ENCODE measurements around the gene RABGGTB.

DNA sequence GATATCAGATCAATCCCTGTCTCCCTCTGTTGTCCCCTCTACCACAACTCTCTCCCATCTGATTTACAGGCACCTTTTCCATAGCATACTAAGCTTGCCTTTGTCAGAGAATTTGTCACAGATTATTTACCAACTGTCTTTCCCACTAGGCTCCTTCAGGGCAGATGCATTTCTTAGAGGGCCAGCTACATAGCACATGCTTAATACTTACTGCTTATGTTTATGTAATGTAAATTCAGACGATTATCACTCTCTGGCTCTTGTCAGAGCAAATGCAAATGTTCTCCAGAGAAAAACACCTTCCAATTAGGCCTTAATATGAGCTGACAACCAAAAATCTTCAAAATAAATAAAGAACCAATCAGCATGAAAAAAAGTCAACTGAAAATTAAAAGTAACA is 15.3 kb upstream of the RABGGTB start:
- no peak for TF ChIP-seq POLR2A (IDR thresholded peaks at IDR 0.05)
- TF ChIP-seq, protein P1, sequence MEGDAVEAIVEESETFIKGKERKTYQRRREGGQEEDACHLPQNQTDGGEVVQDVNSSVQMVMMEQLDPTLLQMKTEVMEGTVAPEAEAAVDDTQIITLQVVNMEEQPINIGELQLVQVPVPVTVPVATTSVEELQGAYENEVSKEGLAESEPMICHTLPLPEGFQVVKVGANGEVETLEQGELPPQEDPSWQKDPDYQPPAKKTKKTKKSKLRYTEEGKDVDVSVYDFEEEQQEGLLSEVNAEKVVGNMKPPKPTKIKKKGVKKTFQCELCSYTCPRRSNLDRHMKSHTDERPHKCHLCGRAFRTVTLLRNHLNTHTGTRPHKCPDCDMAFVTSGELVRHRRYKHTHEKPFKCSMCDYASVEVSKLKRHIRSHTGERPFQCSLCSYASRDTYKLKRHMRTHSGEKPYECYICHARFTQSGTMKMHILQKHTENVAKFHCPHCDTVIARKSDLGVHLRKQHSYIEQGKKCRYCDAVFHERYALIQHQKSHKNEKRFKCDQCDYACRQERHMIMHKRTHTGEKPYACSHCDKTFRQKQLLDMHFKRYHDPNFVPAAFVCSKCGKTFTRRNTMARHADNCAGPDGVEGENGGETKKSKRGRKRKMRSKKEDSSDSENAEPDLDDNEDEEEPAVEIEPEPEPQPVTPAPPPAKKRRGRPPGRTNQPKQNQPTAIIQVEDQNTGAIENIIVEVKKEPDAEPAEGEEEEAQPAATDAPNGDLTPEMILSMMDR (IDR thresholded peaks at IDR 0.05), result no peak

All from adrenal gland (tissue), 5 donors.